Vagina (tissue), 2 donors: ENCODE measurements around the gene RHOU.

Source experiments
- CTCF ChIP-seq, 3 experiments: fragments of 450-650 bp in 2 of 3; fragments of 200-600 bp in 1 of 3; sonication (generic) in 1 of 3; IDR thresholded peaks; one replicate each; pipeline ENCODE4 v1.5.1; 2017 to 2019; ENCODE audit warnings: antibody characterized with exemption in 3 of 3, mild to moderate bottlenecking in 2 of 3, moderate library complexity in 2 of 3
- POLR2A ChIP-seq, 2 donors: fragments of 450-650 bp; IDR thresholded peaks; one replicate each; pipeline ENCODE4 v1.6.1; 2017; ENCODE audit warnings: antibody characterized with exemption in 2 of 2, mild to moderate bottlenecking in 2 of 2, moderate library complexity in 2 of 2
- POLR2AphosphoS5 ChIP-seq, 2 donors: sonication (generic); formaldehyde crosslinking; IDR thresholded peaks; one replicate each; pipeline ENCODE4 v1.9.0; 2017; ENCODE audit warnings: antibody characterized with exemption in 2 of 2, mild to moderate bottlenecking in 2 of 2, low read depth in 1 of 2; ENCODE audit not compliant: insufficient read depth in 1 of 2

GRCh38 chr1:228778466-228778865, 43.2 kb downstream of the RHOU start:
- no peak for TF ChIP-seq CTCF (IDR thresholded peaks at IDR 0.05)
- TF ChIP-seq POLR2A (IDR thresholded peaks at IDR 0.05): no peak
- TF ChIP-seq POLR2AphosphoS5 (IDR thresholded peaks at IDR 0.05; ENCODE audit: insufficient read depth in 1 of 2, low read depth in 1 of 2): no peak
